ENCODE data around the gene MACROD1. TPM values are rescaled to one million over a fixed set of nuclear protein-coding genes. Genes with fewer than 3 reads are reported as not detected.

MACROD1 gene
- total and polyA plus RNA-seq, 10 of the 15 experiments (the other 5 are each of a cell fraction or from before 2014, with no cell fraction given) = 1.2 to 22.7 (median 11.3) TPM; not detected in 1

DNA sequence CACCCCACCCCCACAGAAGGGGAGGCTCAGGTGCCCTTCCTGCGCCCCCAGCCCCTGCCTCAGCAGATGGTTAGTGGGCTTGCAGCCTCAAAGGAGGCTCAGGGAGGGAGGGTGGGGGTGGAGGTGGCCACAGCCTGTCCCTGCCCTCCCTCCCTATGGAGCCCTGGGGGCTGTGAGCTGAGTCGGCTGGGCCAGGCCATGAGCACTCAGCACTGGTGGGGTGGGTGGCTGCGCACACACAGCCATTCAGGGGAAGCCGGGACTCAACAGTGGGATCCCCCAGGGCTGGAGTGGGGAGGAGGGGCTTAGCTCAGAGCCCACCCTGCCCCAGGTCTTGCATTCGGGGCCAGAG is 80.0 kb downstream of the MACROD1 start:
- H3K27me3 ChIP-seq (replicated peaks in 1 of 2; ENCODE audit: control insufficient read depth in 2 of 2, insufficient read depth in 2 of 2, low read length in 1 of 2) = no peaks in the 10 kb centered on the region; a peak in 2 of 4 replicates
- ATAC-seq (no peak), FAIRE-seq (no peak), DNase-seq (ENCODE audit: low read depth, low spot score) (no peak)
- no peak overlapping the region for H3K27ac ChIP-seq (ENCODE audit: control insufficient read depth, insufficient read depth)
- H3K36me3 ChIP-seq (ENCODE audit: control insufficient read depth in 2 of 2, insufficient read depth in 2 of 2, low read length in 1 of 2) = no peaks in the 10 kb centered on the region
- SMC1A ChIA-PET (ENCODE audit: uncharacterized antibody, unreplicated experiment) = no interaction called here
- no peaks in the 10 kb centered on the region for H3K4me1 ChIP-seq (ENCODE audit: control insufficient read depth, insufficient read depth, low read length)
- H3K9me3 ChIP-seq (replicated peaks; ENCODE audit: control insufficient read depth, insufficient read depth, low read length) = no peaks in the 10 kb centered on the region
- no peaks in the 10 kb centered on the region for H4K20me1 ChIP-seq (ENCODE audit: control insufficient read depth, insufficient read depth)
- intact Hi-C loops (cut with micrococcal nuclease; ENCODE audit: unreplicated experiment) = no loop called here
- in situ Hi-C loops (cut with MboI) = no loop called here
- CTCF ChIA-PET = no interaction called here
- no peak overlapping the region for H2AFZ ChIP-seq (ENCODE audit: control insufficient read depth, low read depth, low read length)
- POLR2A ChIA-PET = no interaction called here
- no peaks in the 10 kb centered on the region for H3K79me2 ChIP-seq (ENCODE audit: control insufficient read depth, insufficient read depth, low read length)
- RAD21 ChIA-PET (ENCODE audit: unreplicated experiment) = no interaction called here
- no peak overlapping the region for H3K9ac ChIP-seq (ENCODE audit: control insufficient read depth, insufficient read depth, low read length)
- no peak overlapping the region for H3K4me3 ChIP-seq
- H3K4me2 ChIP-seq (ENCODE audit: control insufficient read depth, insufficient read depth) = no peak overlapping the region
- 39% methylated on average over 3 of the region's 5 CpGs for whole genome bisulfite sequencing (ENCODE audit: insufficient coverage, insufficient replicate concordance, low lambda C conversion rate, missing lambda C conversion rate)
- BruUV-seq (replicated peaks) = no TSS peak
- TF ChIP-seq PAX5 (IDR thresholded peaks at IDR 0.05; ENCODE audit: borderline replicate concordance, low read depth, low read length) (no peak), MYB (IDR thresholded peaks at IDR 0.05; ENCODE audit: borderline replicate concordance, low read depth, low read length) (no peak), NFIC (IDR thresholded peaks at IDR 0.05; ENCODE audit: low read depth, low read length) (no peak), RUNX3 (IDR thresholded peaks at IDR 0.05; ENCODE audit: low read length) (no peak), EGR1 (IDR thresholded peaks at IDR 0.05; ENCODE audit: borderline replicate concordance in 1 of 2, low read depth in 2 of 2, low read length in 2 of 2) (no peak), MXI1 (IDR thresholded peaks at IDR 0.05; ENCODE audit: low read depth, low read length) (no peak), BCL11A (IDR thresholded peaks at IDR 0.05; ENCODE audit: low read depth, low read length) (no peak), ZNF622 (IDR thresholded peaks at IDR 0.05) (no peak), STAT1 (conservative IDR thresholded peaks at IDR 0.05) (no peak), MEF2A (IDR thresholded peaks at IDR 0.05; ENCODE audit: insufficient read depth, low read depth, low read length) (no peak), CEBPB (IDR thresholded peaks at IDR 0.05; ENCODE audit: borderline replicate concordance in 1 of 2, low read depth in 2 of 2, low read length in 2 of 2) (no peak), ASH2L (IDR thresholded peaks at IDR 0.05; ENCODE audit: borderline replicate concordance, low read depth) (no peak), KLF5 (IDR thresholded peaks at IDR 0.05; ENCODE audit: partially characterized antibody) (no peak)
- TF ChIP-seq, protein P1, sequence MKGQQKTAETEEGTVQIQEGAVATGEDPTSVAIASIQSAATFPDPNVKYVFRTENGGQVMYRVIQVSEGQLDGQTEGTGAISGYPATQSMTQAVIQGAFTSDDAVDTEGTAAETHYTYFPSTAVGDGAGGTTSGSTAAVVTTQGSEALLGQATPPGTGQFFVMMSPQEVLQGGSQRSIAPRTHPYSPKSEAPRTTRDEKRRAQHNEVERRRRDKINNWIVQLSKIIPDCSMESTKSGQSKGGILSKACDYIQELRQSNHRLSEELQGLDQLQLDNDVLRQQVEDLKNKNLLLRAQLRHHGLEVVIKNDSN (IDR thresholded peaks at IDR 0.05; ENCODE audit: borderline replicate concordance, extremely low read length, insufficient read depth, low read depth, low read length) = no peak
- TF ChIP-seq, protein P2, sequence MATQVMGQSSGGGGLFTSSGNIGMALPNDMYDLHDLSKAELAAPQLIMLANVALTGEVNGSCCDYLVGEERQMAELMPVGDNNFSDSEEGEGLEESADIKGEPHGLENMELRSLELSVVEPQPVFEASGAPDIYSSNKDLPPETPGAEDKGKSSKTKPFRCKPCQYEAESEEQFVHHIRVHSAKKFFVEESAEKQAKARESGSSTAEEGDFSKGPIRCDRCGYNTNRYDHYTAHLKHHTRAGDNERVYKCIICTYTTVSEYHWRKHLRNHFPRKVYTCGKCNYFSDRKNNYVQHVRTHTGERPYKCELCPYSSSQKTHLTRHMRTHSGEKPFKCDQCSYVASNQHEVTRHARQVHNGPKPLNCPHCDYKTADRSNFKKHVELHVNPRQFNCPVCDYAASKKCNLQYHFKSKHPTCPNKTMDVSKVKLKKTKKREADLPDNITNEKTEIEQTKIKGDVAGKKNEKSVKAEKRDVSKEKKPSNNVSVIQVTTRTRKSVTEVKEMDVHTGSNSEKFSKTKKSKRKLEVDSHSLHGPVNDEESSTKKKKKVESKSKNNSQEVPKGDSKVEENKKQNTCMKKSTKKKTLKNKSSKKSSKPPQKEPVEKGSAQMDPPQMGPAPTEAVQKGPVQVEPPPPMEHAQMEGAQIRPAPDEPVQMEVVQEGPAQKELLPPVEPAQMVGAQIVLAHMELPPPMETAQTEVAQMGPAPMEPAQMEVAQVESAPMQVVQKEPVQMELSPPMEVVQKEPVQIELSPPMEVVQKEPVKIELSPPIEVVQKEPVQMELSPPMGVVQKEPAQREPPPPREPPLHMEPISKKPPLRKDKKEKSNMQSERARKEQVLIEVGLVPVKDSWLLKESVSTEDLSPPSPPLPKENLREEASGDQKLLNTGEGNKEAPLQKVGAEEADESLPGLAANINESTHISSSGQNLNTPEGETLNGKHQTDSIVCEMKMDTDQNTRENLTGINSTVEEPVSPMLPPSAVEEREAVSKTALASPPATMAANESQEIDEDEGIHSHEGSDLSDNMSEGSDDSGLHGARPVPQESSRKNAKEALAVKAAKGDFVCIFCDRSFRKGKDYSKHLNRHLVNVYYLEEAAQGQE (IDR thresholded peaks at IDR 0.05; ENCODE audit: low read depth, low read length) = no peak
- TF ChIP-seq, protein P3, sequence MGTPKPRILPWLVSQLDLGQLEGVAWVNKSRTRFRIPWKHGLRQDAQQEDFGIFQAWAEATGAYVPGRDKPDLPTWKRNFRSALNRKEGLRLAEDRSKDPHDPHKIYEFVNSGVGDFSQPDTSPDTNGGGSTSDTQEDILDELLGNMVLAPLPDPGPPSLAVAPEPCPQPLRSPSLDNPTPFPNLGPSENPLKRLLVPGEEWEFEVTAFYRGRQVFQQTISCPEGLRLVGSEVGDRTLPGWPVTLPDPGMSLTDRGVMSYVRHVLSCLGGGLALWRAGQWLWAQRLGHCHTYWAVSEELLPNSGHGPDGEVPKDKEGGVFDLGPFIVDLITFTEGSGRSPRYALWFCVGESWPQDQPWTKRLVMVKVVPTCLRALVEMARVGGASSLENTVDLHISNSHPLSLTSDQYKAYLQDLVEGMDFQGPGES (IDR thresholded peaks at IDR 0.05) = no peak

Measured in GM12878 (cell line).